Psoas muscle (tissue), 8 donors: ENCODE results near the gene SMDT1. TPM values are rescaled to one million over a fixed set of nuclear protein-coding genes. Genes with fewer than 3 reads are reported as not detected.

Experiments
- ATAC-seq, 4 donors: fragments of 200-7000 bp; cut with Tn5 transposase; one replicate each; pipeline ENCODE4 v1.9.1; 2020; ENCODE audit warnings: moderate library complexity in 3 of 4, mild to moderate bottlenecking in 2 of 4
- DNase-seq, 2 donors: peaks; one replicate each; pipeline ENCODE4 v3.0.0-alpha.2; 2020
- H3K27ac ChIP-seq: fragments of 200-600 bp; one replicate; pipeline ENCODE4 v1.8.0; 2022
- H3K27me3 ChIP-seq, 3 donors: fragments of 200-600 bp in 1 of 3; one replicate each; pipeline versions ENCODE4 v1.6.1 to v1.8.0; 2013 to 2022; ENCODE audit warnings: low read length in 2 of 3, mild to moderate bottlenecking in 2 of 3, moderate library complexity in 1 of 3; ENCODE audit not compliant: insufficient read depth in 3 of 3
- H3K36me3 ChIP-seq, 2 donors: fragments of 200-600 bp in 1 of 2; one replicate each; pipeline versions ENCODE4 v1.6.1 to v1.8.0; 2013 to 2022; ENCODE audit warnings: low read depth in 1 of 2, mild to moderate bottlenecking in 1 of 2, moderate library complexity in 1 of 2; ENCODE audit not compliant: insufficient read depth in 1 of 2
- H3K4me1 ChIP-seq: fragments of 200-600 bp; one replicate; pipeline ENCODE4 v1.8.0; 2022
- H3K4me3 ChIP-seq: fragments of 200-600 bp; one replicate; pipeline ENCODE4 v1.8.0; 2022; ENCODE audit warnings: mild to moderate bottlenecking
- H3K9me3 ChIP-seq: fragments of 200-600 bp; one replicate; pipeline ENCODE4 v1.8.0; 2022
- CTCF ChIP-seq: fragments of 200-600 bp; IDR thresholded peaks from one replicate; pipeline ENCODE4 v1.8.0; 2022; ENCODE audit warnings: antibody characterized with exemption
- WGBS, 3 donors: extraction: QIAGEN DNeasy Blood & Tissue Kit; methylation state at CpG; one replicate each; pipeline versions ENCODE4 v1.1.6 to v1.1.7; 2013; 5-methylcytosine and 5-hydroxymethylcytosine counted together
- intact Hi-C, 2 donors: fragments of 100-400 bp; cut with DNase I; formaldehyde crosslinking; loops; one replicate each; pipeline versions ENCODE4 v1.11.0 to v1.14.2; 2022
- polyA plus RNA-seq, 3 donors: library from polyadenylated mRNA; stranded (reverse); fragments of 200-250 nt; gene quantifications; one replicate each; pipeline ENCODE4 v1.2.3, GENCODE V29; 2013
- total RNA-seq, 4 donors: library from RNA; stranded (reverse); fragmentation: NEBNext Ultra II Directional in 2 of 4; extraction: Animal tissue kit (Norgen Biotek cat#: 25700) in 2 of 4; gene quantifications; one replicate each; pipeline versions ENCODE4 v1.2.1 to v1.2.4, GENCODE V29; 2021 to 2023
- donor health status: healthy with polysubstance abuse.
- donor health status: DM: no; HTN: no; CAD: no; lungs with moderate emphysema.
- donor health status: Bipolar disorder and iron deficiency.
- donor health status: healthy.
- donor health status: DM: yes; HTN: yes; CAD: no.
- donor health status: DM: no; HTN: no; CAD: no.
- donor health status: DM: no; HTN: no; CAD: no.
- donor health status: DM: yes; HTN: yes; CAD: no.

The SMDT1 gene
- total and polyA plus RNA-seq, 7 donors, result 117 to 198 (median 136) TPM

GRCh38 chr22:42060489-42060888 lies 19.0 kb upstream of the SMDT1 start:
- Histone ChIP-seq H3K4me3 (no peak overlapping the region), H3K36me3 (peaks cover 0 to 69% of the 10 kb centered on the region in 2 donors), H3K9me3 (peaks cover 8% of the 10 kb centered on the region), H3K4me1 (no peaks in the 10 kb centered on the region), H3K27me3 (no peaks in the 10 kb centered on the region), H3K27ac (no peak overlapping the region)
- no peak for TF ChIP-seq CTCF
- DNase-seq, result no peak
- intact Hi-C loops, result loop anchor here in 1 of 2 donors (10.0 kb wide), 1 partner anchor 246 kb away; no protein-coding TSS in a partner anchor
- no peak for ATAC-seq
- 89 to 95% (median 90%) methylated on average over 5 of the region's 5 CpGs for WGBS, 3 donors

DNA sequence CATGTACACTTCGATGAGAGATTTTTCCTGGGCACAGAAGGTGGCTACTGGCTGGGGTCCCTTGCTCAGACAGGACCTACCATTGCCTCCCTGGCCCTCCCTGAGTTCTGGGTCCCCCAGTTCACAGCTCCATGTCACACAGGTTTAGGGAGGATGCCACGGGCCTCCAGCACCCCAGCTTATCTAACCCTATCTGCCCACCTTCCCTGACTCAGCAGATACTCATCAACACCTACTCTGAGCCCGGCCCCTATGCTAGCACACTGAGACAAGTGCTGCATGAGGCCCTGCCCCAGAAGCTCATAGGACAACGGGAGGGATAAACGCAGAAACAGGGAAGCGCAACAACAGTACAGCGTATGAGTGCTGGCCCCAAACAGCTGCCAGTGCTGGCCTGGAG lies 18.5 kb upstream of the SMDT1 start:
- WGBS, 3 donors, result 93 to 95% (median 95%) methylated on average over 7 of the region's 7 CpGs
- DNase-seq (no peak), ATAC-seq (no peak)
- no peaks in the 10 kb centered on the region for H3K27me3 ChIP-seq
- H3K4me1 ChIP-seq, result no peaks in the 10 kb centered on the region
- intact Hi-C loops, result loop anchor here in 1 of 2 donors (10.0 kb wide), 1 partner anchor 246 kb away; no protein-coding TSS in a partner anchor
- H3K36me3 ChIP-seq, result peaks cover 0 to 74% of the 10 kb centered on the region in 2 donors
- no peak overlapping the region for H3K4me3 ChIP-seq
- no peak overlapping the region for H3K27ac ChIP-seq
- peaks cover 8% of the 10 kb centered on the region for H3K9me3 ChIP-seq
- no peak for TF ChIP-seq CTCF

DNA sequence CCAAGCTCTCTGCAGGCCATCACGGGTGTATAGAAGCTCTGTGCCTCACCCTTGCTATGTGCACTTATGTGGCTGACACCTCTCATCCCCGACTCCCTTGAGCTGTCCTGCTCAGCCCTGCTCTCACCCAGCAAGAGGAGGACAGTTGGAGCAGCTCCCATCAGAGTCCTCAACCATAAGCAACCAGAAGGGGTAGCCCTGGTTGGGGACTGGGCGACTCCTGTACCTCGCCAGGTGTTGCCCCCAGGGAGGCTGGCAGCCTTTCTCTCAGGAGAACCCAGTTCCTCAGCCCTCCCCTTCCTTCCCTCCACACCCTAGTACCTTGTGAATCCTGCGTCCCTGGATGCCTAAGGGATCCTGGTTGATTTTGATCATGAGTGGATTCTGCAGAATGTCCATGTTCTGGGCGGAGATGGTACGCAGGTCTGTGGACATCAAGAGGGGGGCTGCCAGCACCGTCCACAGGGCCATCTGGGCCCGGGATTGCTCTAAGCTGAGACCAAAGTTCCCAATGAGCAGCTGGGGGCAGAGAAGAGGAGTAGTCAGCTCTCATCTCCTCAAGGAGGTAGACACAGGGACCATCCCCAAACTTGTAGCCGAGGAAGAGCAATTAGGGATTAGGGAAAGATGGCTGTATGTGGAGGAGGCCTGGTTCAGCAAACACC lies 16.9 kb upstream of the SMDT1 start:
- DNase-seq, result no peak
- Histone ChIP-seq H3K27ac (no peak overlapping the region), H3K4me3 (no peak overlapping the region), H3K9me3 (no peaks in the 10 kb centered on the region), H3K4me1 (no peaks in the 10 kb centered on the region), H3K36me3 (peaks cover 0 to 90% of the 10 kb centered on the region in 2 donors), H3K27me3 (no peaks in the 10 kb centered on the region)
- no peak for ATAC-seq
- intact Hi-C loops, result loop anchor here in 1 of 2 donors (10.0 kb wide), 1 partner anchor 248 kb away; no protein-coding TSS in a partner anchor
- 92 to 96% (median 94%) methylated on average over 10 of the region's 10 CpGs for WGBS, 3 donors
- TF ChIP-seq CTCF, result no peak

GRCh38 chr22:42064629-42065028 lies 14.9 kb upstream of the SMDT1 start:
- TF ChIP-seq CTCF, result no peak
- Histone ChIP-seq H3K4me3 (no peak overlapping the region), H3K4me1 (peaks cover 5% of the 10 kb centered on the region), H3K27me3 (no peaks in the 10 kb centered on the region), H3K9me3 (no peaks in the 10 kb centered on the region), H3K27ac (no peak overlapping the region), H3K36me3 (peaks cover 0 to 80% of the 10 kb centered on the region in 2 donors)
- 79 to 96% (median 80%) methylated on average over 1 of the region's 1 CpG for WGBS, 3 donors
- intact Hi-C loops, result loop anchor here in 1 of 2 donors (10.0 kb wide), 1 partner anchor 250 kb away; no protein-coding TSS in a partner anchor
- DNase-seq (no peak), ATAC-seq (no peak)
